HG03039 (cell line): Measurements from ENCODE around the gene MADD.

Experiments used
- ATAC-seq: cut with Tn5 transposase; IDR thresholded peaks from one replicate; pipeline ENCODE4 v1.9.1; 2021; ENCODE audit warnings: mild to moderate bottlenecking, moderate library complexity; ENCODE audit not compliant: unreplicated experiment

MADD gene

DNA sequence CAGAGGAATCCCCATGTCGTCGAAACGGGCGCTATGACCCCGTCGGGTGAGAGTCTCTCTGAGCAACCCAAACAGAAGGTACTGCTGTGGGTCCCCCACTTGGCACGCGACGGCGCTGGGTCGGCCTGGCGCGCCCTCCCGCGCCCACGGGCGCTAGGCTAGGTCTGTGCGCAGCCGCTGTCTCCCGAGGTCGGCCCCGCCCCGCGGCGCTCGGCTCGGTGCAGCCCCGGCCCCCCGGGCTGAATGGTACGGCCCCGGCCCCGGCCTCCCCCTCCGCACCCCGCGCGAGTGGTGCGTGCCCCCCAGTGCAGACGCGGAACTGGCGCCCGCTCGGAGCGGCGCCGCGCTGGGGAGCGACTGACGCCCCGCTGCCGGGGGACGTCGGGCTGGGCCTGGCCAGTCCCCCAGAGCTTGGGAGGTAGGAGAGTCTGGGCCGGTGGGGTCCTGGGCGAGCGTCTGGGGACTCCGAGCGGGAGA lies at the start of gene MADD:
MADD (plus strand) TSS at position 305 of the 477 bp plus-strand sequence.
- peak; percentile 71 for ATAC-seq

DNA sequence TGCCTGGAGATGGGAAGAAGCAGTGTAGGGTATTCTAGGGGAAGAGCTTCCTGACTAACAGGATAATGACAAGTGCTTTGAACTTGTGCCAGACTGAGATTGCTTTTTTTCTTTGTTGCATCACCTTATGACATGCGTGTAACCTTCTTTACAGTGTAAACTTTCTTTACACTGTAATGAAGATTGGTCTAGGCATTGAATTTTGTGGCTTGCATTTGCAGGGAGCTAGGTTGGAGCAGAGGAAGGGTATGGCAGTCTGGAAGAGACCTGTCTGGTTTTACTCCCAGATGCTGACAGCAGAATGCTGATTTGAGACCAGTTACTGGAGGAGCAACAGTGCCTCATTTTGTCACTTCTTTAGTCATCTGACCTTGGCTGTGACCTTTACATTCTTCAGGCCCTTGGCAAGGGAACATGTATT lies 49.5 kb upstream of the MADD start:
- ATAC-seq, result no peak

GRCh38 chr11:47222696-47223095 lies 47.2 kb upstream of the MADD start:
- no peak for ATAC-seq

- ATAC-seq, result peak; percentile 93
These were observed 44.2 kb upstream of the MADD start for GRCh38 chr11:47225552-47226400.

GRCh38 chr11:47229161-47229560 lies 40.8 kb upstream of the MADD start:
- no peak for ATAC-seq

DNA sequence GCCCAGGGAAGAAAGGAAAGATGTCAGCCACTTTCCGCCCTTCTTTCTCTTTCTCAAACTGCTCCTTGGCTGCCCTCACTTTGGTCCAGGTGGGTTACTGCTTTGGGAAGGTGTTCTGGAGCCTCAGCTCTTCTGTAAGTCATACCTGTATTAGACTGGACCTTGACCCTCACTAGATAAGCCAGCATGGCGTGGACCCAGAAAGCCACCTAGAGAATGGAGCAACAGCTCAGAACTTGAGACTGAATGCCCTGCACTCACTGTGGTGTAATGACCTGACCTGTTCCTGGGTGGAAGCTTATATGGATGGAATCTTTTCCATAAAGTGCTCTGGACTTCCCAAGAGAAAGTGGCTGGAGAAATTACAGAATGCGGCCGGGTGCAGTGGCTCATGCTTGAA lies 36.9 kb upstream of the MADD start:
- ATAC-seq, result no peak

DNA sequence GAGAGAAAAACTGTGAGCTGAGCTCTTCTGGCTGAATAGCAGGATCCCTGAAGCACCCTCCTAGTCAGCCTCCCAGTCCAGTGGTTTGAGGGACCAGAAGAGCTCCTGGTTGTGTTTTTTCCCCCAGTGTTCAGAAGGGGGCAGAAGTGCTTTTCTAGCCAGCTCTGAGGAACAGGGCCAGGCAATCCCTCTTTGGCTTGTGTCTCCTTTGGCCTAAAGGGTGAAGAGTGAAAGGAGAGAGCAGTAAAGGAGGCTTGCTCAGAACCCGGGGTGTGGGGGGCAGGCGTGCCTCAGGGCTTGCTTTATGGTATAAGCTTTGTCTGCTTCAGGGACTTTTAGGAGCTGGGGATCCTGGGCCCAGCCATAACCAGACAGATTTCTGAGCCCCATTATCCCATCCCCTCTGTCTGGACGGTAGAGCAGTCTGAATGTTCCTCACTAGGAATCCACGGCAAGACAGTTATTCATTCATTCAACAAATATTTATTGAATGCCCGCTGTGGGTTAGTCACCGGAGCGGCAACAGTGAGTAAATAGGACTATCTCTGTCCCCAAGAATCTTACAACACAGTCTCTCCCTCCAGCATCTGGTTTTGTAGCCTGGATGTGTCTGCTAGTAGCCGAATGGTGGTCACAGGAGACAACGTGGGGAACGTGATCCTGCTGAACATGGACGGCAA lies 35.8 kb upstream of the MADD start:
- no peak for ATAC-seq

- no peak for ATAC-seq
These were observed 35.2 kb upstream of the MADD start for GRCh38 chr11:47234669-47235100.

- no peak for ATAC-seq
These were observed 34.8 kb upstream of the MADD start for GRCh38 chr11:47235163-47235562.

- ATAC-seq, result no peak
These were observed 33.5 kb upstream of the MADD start for GRCh38 chr11:47236482-47236881.

GRCh38 chr11:47239852-47240251 lies 30.1 kb upstream of the MADD start:
- no peak for ATAC-seq

DNA sequence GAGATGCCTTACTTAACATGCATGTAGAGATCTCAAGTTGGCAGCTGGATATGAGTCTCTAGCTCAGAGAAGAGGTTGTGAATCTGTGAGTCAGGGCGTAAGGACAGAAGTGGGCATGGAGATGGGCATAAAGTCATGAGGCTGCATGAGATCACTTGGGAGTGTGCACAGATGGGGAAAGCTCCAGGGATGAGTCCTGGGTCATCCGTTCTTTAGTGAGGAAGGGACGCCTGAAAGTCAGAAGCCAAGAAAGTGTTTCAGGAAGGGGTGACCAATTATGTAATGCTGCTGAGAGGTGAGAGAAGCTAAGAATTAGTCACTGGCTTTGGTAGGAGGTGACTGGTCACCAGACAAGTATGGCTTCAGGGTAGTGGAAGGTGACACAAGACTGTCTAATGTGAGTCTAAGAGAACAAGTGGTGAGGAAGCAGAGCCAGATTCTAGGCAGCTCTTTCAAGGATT lies 28.1 kb upstream of the MADD start:
- no peak for ATAC-seq

DNA sequence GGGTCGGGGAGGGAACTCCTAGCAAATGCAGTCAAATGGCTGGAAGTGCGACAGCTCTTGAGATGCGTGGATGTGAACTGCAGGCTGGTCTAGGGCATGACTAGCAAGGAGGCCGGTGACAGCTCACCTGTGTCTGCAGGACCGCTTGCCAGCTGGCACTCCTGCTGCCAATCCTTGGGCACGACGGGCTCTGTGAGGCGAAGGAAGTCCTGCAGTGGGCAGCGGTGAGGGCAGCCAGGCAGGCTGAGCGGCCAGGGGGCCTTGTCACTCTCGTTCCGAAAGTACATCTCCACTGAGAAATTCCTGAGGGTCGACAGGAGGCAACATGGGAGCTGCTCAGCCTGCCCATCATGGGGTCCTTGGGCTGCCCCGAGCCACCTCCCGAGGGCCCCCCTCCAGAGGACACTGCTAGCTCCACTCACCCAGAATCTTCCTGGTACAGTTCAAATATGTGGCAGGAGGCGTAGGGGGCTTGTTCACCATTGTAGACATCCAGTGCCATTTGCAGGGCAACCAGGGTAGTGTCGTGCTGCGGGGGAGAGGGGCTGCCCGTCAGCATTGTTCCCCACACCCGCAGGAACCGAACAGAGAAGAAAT lies 27.2 kb upstream of the MADD start:
- ATAC-seq, result no peak

GRCh38 chr11:47243454-47243853 lies 26.5 kb upstream of the MADD start:
- no peak for ATAC-seq

DNA sequence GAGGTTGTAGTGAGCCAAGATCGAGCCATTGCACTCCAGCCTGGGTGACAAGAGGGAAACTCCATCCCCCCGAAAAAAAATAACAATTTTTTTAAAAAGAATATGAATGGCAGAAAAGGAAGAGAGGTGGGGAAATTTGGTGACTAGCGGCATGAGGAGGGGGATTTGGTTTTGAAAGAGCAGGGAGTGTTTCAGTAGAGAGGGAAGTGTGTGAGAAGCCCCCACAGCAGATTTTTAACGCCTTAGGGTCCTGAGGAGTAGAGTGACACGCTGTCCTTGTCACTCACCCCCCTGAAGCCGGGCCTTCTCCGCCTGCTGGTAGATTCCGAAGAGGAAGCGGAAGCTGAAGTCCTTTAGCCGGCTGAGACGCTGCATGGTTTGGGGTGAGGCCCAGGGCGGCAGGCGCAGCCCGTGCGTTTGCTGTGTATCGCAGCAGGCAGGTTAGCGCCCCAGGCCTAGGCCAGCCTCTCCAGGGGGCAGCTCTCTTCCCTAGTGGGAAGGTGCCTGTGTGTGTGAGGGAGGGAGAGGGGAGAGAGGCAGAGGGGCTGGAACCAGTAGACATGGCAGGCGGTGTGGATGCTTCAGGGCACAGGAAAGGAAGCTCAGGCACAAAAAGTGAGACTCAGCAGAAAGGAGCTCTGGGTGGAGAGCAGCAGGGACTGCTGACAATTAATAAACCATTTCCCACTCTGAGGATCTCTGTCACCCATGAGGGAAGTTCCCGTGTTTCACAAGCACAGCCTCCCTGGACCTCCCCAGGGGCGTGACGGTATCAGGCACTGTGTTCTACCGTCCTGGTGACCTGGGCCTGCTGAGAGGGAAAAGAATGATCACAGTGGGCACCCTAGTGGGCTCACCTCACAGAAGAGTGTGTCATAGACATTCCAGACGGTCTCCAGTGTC lies 25.2 kb upstream of the MADD start:
- ATAC-seq, result no peak

GRCh38 chr11:47245611-47246357 lies 24.1 kb upstream of the MADD start:
- no peak for ATAC-seq

- no peak for ATAC-seq
These were observed 22.4 kb upstream of the MADD start for GRCh38 chr11:47247502-47247901.

GRCh38 chr11:47248304-47248663 lies 21.6 kb upstream of the MADD start:
- peak; percentile 21 for ATAC-seq

DNA sequence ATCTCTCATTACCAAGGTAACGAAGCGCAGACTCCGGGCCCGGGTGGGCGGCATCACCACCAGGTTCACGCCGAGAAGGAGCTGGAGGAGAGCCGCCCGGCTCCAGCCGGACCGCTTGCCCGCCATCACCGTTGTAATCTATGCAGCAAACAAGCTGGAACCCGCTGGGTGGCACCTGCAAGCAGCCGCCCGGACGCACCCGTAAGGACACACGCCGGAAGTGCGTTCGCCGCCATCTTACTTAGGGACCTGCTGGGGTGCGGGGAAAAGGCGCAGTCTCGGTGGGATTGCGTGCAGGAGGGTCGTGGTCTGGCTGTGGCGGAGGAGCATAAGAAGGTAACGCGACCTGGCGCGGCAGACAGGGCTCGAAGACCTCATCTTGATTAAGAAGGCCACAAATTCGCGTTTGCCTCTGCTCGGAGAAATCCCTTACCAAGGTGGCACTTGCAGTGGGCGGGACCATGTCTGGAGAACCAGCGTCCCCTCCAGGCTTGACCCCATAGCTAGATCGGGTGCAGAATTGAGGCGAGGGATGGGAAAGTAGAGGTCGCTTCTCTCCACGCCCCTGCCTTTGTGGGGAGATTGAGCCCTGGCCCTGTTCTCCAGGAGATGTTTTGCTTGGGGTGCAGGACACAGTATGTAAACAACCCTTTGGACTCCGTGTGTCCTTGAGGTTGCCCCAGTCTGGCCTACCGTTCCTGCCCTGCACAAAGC lies 21.1 kb upstream of the MADD start, which contains the start of gene ACP2:
ACP2 (minus strand) TSS at position 151 of the 714 bp plus-strand sequence; CDS start at position 126, 25 bp downstream.
- ATAC-seq, result peak; percentile 68
